Measurements from ENCODE around the gene AATK. TPM values are rescaled to one million over a fixed set of nuclear protein-coding genes. Genes with fewer than 3 reads are reported as not detected.

AATK gene
- polyA plus RNA-seq, 1 of the 3 experiments (the other 2 are of a cell fraction), result 0.51 TPM

GRCh38 chr17:81208651-81209050 is 42.6 kb upstream of the AATK start (continued):
- TF ChIP-seq REST (IDR thresholded peaks at IDR 0.05; ENCODE audit: low read depth, low read length) (no peak), MXI1 (IDR thresholded peaks at IDR 0.05; ENCODE audit: low read depth, low read length) (no peak)

GRCh38 chr17:81207610-81208581 is 41.9 kb upstream of the AATK start:
- Histone ChIP-seq H3K9me3 (no peaks in the 10 kb centered on the region), H3K4me3 (ENCODE audit: low read depth in 2 of 2, low read length in 1 of 2) (no peak overlapping the region), H3K27ac (ENCODE audit: low read depth in 2 of 2, low read length in 1 of 2) (no peak overlapping the region), H3K27me3 (ENCODE audit: insufficient read depth) (no peaks in the 10 kb centered on the region), H3F3A (replicated peaks; ENCODE audit: insufficient read depth) (no peaks in the 10 kb centered on the region), H3K36me3 (replicated peaks in 1 of 2; ENCODE audit: control insufficient read depth in 1 of 2, insufficient read depth in 2 of 2, low read length in 1 of 2) (peaks cover 0 to 3% of the 10 kb centered on the region in 2 experiments), H3K4me1 (ENCODE audit: control insufficient read depth in 1 of 2, insufficient read depth in 2 of 2, low read depth in 1 of 2, low read length in 1 of 2) (no peaks in the 10 kb centered on the region), H3K9ac (no peak overlapping the region), H3K9me2 (no peaks in the 10 kb centered on the region), H3K4me2 (no peak overlapping the region), H2AFZ (ENCODE audit: low read depth) (no peak overlapping the region), H4K20me1 (ENCODE audit: insufficient read depth) (no peaks in the 10 kb centered on the region), H3K79me2 (ENCODE audit: insufficient read depth) (0 out of 2 replicates have a peak, but pooled peaks cover 3% of the 10 kb centered on the region)
- 96% methylated on average over 21 of the region's 21 CpGs for WGBS (ENCODE audit: low lambda C conversion rate)
- ChIA-PET CTCF (interaction anchor here (0.8 to 14.7 kb wide), 6 partner anchors 8 to 106 kb away, joined by 3 to 147 read pairs (median 4); no protein-coding TSS in a partner anchor), POLR2A (interaction anchor here (1.2 kb wide), 1 partner anchor 15 kb away, joined by 3 read pairs; the partner anchor contains the start of gene CEP131)
- DNase-seq, result no peak
- TF ChIP-seq USF2 (IDR thresholded peaks at IDR 0.05; ENCODE audit: borderline replicate concordance, low read depth, low read length) (no peak), RCOR1 (IDR thresholded peaks at IDR 0.05; ENCODE audit: low read length) (no peak), TCF12 (IDR thresholded peaks at IDR 0.05) (no peak), MXI1 (IDR thresholded peaks at IDR 0.05; ENCODE audit: low read depth, low read length) (no peak), CHD2 (IDR thresholded peaks at IDR 0.05; ENCODE audit: low read length, partially characterized antibody) (no peak), USF1 (IDR thresholded peaks at IDR 0.05; ENCODE audit: borderline replicate concordance, low read depth) (no peak), TEAD4 (IDR thresholded peaks at IDR 0.05; ENCODE audit: borderline replicate concordance, insufficient read depth) (no peak), IRF3 (IDR thresholded peaks at IDR 0.05; ENCODE audit: low read depth, low read length) (no peak), ZBTB33 (IDR thresholded peaks at IDR 0.05; ENCODE audit: borderline replicate concordance, low read depth) (no peak), FOXM1 (IDR thresholded peaks at IDR 0.05; ENCODE audit: low read depth) (no peak), REST (IDR thresholded peaks at IDR 0.05; ENCODE audit: low read depth, low read length) (no peak), TAF1 (IDR thresholded peaks at IDR 0.05; ENCODE audit: borderline replicate concordance, low read depth, low read length) (no peak), RAD21 (IDR thresholded peaks at IDR 0.05; ENCODE audit: low read length) (no peak), EZH2phosphoT487 (IDR thresholded peaks at IDR 0.05; ENCODE audit: borderline replicate concordance, low read depth) (no peak), NFIC (IDR thresholded peaks at IDR 0.05; ENCODE audit: borderline replicate concordance) (no peak)
